ENCODE measurements around the gene GFI1B. TPM values are rescaled to one million over a fixed set of nuclear protein-coding genes. Genes with fewer than 3 reads are reported as not detected.

Gene GFI1B
- total and polyA plus RNA-seq, 2 of the 13 experiments (the other 11 are each of a cell fraction or from before 2014, with no cell fraction given) = 0.15 to 0.51 TPM

DNA sequence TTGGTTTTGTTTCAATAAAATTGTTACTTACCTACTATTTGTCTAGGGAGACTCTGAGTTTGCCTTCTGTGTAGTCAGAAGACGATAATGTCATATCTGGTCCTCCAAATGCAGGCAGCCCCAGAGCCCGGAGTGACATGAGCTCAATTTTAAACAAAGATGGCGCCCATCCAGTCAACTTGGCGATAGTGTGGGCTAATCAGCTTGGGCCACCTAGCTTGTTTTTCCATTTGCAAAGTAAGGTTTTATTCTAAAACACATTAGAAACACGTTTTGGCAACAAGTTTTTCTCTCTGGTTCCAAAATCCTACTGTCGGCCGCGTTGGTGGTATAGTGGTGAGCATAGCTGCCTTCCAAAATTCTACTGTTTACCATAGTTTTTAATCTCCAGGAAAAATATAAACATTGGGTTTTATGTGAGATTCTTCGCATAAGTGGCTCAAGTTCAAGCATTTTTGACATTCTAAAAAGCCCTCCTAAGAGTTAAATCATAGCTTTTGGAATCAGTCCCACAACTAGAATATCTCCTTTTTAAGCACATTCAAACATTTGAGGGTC, 47.2 kb upstream of the GFI1B start:
- Histone ChIP-seq H3K27ac (ENCODE audit: extremely low read length, insufficient read depth, low read length) (no peak overlapping the region), H2AFZ (ENCODE audit: low read length) (no peak overlapping the region), H3K36me3 (replicated peaks in 1 of 2; ENCODE audit: control insufficient read depth in 1 of 2, insufficient read depth in 2 of 2, low read length in 2 of 2) (peaks cover 6 to 44% of the 10 kb centered on the region in 2 experiments; a peak in 4 of 5 replicates), H3K9ac (ENCODE audit: insufficient read depth, low read depth, low read length) (no peak overlapping the region), H3K79me2 (ENCODE audit: insufficient read depth, low read length) (peaks cover 11% of the 10 kb centered on the region), H3K4me3 (replicated peaks in 1 of 3; ENCODE audit: insufficient read depth in 1 of 3, low read depth in 2 of 3, low read length in 3 of 3) (no peak overlapping the region), H3K4me1 (ENCODE audit: insufficient read depth, low read length) (no peaks in the 10 kb centered on the region), H4K20me1 (ENCODE audit: insufficient read depth, low read length) (no peaks in the 10 kb centered on the region), H3K4me2 (ENCODE audit: low read depth, low read length) (no peak overlapping the region), H3K27me3 (ENCODE audit: control insufficient read depth in 1 of 2, insufficient read depth in 2 of 2, low read length in 2 of 2) (no peaks in the 10 kb centered on the region), H3K9me3 (ENCODE audit: low read length) (no peaks in the 10 kb centered on the region)
- 98% methylated on average over 9 of the region's 9 CpGs for WGBS (ENCODE audit: low lambda C conversion rate)
- ATAC-seq (no peak), FAIRE-seq (no peak), DNase-seq (ENCODE audit: low spot score) (no peak)
- ChIA-PET POLR2A (no interaction called here), CTCF (ENCODE audit: low intra/inter-chr PET ratio, low total read pairs) (no interaction called here)
- intact Hi-C loops (cut with micrococcal nuclease; ENCODE audit: unreplicated experiment) = no loop called here
- in situ Hi-C loops (cut with HindIII; ENCODE audit: extremely low pct_ligation_motif_present, low pct_unique_long_range_greater_than_20kb) = no loop called here
- TF ChIP-seq ATAD3A (CRISPR knock-in tag; IDR thresholded peaks at IDR 0.05) = no peak
- TF ChIP-seq, protein P1, sequence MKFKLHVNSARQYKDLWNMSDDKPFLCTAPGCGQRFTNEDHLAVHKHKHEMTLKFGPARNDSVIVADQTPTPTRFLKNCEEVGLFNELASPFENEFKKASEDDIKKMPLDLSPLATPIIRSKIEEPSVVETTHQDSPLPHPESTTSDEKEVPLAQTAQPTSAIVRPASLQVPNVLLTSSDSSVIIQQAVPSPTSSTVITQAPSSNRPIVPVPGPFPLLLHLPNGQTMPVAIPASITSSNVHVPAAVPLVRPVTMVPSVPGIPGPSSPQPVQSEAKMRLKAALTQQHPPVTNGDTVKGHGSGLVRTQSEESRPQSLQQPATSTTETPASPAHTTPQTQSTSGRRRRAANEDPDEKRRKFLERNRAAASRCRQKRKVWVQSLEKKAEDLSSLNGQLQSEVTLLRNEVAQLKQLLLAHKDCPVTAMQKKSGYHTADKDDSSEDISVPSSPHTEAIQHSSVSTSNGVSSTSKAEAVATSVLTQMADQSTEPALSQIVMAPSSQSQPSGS (CRISPR knock-in tag; IDR thresholded peaks at IDR 0.05) = no peak
- TF ChIP-seq, protein P2, sequence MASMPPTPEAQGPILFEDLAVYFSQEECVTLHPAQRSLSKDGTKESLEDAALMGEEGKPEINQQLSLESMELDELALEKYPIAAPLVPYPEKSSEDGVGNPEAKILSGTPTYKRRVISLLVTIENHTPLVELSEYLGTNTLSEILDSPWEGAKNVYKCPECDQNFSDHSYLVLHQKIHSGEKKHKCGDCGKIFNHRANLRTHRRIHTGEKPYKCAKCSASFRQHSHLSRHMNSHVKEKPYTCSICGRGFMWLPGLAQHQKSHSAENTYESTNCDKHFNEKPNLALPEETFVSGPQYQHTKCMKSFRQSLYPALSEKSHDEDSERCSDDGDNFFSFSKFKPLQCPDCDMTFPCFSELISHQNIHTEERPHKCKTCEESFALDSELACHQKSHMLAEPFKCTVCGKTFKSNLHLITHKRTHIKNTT (CRISPR knock-in tag; IDR thresholded peaks at IDR 0.05) = no peak
- TF ChIP-seq ZNF598 (CRISPR knock-in tag; IDR thresholded peaks at IDR 0.05; ENCODE audit: borderline replicate concordance) = no peak
- TF ChIP-seq SMAD3 (CRISPR knock-in tag; IDR thresholded peaks at IDR 0.05) = no peak
- no peak for TF ChIP-seq ZNF253 (CRISPR knock-in tag; IDR thresholded peaks at IDR 0.05; ENCODE audit: borderline replicate concordance)
- TF ChIP-seq, protein P3, sequence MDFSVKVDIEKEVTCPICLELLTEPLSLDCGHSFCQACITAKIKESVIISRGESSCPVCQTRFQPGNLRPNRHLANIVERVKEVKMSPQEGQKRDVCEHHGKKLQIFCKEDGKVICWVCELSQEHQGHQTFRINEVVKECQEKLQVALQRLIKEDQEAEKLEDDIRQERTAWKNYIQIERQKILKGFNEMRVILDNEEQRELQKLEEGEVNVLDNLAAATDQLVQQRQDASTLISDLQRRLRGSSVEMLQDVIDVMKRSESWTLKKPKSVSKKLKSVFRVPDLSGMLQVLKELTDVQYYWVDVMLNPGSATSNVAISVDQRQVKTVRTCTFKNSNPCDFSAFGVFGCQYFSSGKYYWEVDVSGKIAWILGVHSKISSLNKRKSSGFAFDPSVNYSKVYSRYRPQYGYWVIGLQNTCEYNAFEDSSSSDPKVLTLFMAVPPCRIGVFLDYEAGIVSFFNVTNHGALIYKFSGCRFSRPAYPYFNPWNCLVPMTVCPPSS (IDR thresholded peaks at IDR 0.05) = no peak
- TF ChIP-seq ZNF256 (CRISPR knock-in tag; conservative IDR thresholded peaks at IDR 0.05) = no peak
- TF ChIP-seq CBX1 (IDR thresholded peaks at IDR 0.05; ENCODE audit: low read depth) = no peak
- TF ChIP-seq ZNF224 (CRISPR knock-in tag; IDR thresholded peaks at IDR 0.05) = no peak
- no peak for TF ChIP-seq ZFX (CRISPR knock-in tag; IDR thresholded peaks at IDR 0.05; ENCODE audit: low read depth)
- TF ChIP-seq, protein P4, sequence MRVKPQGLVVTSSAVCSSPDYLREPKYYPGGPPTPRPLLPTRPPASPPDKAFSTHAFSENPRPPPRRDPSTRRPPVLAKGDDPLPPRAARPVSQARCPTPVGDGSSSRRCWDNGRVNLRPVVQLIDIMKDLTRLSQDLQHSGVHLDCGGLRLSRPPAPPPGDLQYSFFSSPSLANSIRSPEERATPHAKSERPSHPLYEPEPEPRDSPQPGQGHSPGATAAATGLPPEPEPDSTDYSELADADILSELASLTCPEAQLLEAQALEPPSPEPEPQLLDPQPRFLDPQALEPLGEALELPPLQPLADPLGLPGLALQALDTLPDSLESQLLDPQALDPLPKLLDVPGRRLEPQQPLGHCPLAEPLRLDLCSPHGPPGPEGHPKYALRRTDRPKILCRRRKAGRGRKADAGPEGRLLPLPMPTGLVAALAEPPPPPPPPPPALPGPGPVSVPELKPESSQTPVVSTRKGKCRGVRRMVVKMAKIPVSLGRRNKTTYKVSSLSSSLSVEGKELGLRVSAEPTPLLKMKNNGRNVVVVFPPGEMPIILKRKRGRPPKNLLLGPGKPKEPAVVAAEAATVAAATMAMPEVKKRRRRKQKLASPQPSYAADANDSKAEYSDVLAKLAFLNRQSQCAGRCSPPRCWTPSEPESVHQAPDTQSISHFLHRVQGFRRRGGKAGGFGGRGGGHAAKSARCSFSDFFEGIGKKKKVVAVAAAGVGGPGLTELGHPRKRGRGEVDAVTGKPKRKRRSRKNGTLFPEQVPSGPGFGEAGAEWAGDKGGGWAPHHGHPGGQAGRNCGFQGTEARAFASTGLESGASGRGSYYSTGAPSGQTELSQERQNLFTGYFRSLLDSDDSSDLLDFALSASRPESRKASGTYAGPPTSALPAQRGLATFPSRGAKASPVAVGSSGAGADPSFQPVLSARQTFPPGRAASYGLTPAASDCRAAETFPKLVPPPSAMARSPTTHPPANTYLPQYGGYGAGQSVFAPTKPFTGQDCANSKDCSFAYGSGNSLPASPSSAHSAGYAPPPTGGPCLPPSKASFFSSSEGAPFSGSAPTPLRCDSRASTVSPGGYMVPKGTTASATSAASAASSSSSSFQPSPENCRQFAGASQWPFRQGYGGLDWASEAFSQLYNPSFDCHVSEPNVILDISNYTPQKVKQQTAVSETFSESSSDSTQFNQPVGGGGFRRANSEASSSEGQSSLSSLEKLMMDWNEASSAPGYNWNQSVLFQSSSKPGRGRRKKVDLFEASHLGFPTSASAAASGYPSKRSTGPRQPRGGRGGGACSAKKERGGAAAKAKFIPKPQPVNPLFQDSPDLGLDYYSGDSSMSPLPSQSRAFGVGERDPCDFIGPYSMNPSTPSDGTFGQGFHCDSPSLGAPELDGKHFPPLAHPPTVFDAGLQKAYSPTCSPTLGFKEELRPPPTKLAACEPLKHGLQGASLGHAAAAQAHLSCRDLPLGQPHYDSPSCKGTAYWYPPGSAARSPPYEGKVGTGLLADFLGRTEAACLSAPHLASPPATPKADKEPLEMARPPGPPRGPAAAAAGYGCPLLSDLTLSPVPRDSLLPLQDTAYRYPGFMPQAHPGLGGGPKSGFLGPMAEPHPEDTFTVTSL (CRISPR knock-in tag; IDR thresholded peaks at IDR 0.05; ENCODE audit: borderline replicate concordance) = no peak
- no peak for TF ChIP-seq HCFC1 (IDR thresholded peaks at IDR 0.05; ENCODE audit: low read depth, low read length)
- no TSS peak for BruUV-seq (replicated peaks)

All from HepG2 (cell line).